Measurements from ENCODE around the gene RAPGEF4.

RAPGEF4 gene

GRCh38 chr2:172914341-172915008 lies 178.8 kb downstream of the RAPGEF4 start:
- Mint-ChIP-seq H3K36me3 (no peaks in the 10 kb centered on the region), H3K27ac (no peak overlapping the region), H3K27me3 (peaks cover 2 to 24% of the 10 kb centered on the region in 2 donors), H3K9me3 (no peaks in the 10 kb centered on the region), H3K4me1 (peaks cover 1 to 4% of the 10 kb centered on the region in 2 donors), H3K4me3 (no peak overlapping the region)
- ATAC-seq (replicated peaks) (no peak), DNase-seq (no peak)

GRCh38 chr2:172917716-172918115 lies 182.1 kb downstream of the RAPGEF4 start:
- Mint-ChIP-seq H3K4me1 (peaks cover 4 to 5% of the 10 kb centered on the region in 2 donors), H3K27ac (no peak overlapping the region), H3K9me3 (peaks cover 0 to 2% of the 10 kb centered on the region in 2 donors), H3K27me3 (peaks cover 7 to 35% of the 10 kb centered on the region in 2 donors), H3K36me3 (no peaks in the 10 kb centered on the region), H3K4me3 (no peak overlapping the region)
- no peak for DNase-seq
- no peak for ATAC-seq (replicated peaks)

GRCh38 chr2:172919732-172920131 lies 184.1 kb downstream of the RAPGEF4 start:
- DNase-seq (peak; percentile 8), ATAC-seq (replicated peaks) (peak; percentile 52 to 65)
- H3K9me3 Mint-ChIP-seq: peaks cover 3 to 6% of the 10 kb centered on the region in 2 donors
- H3K27ac Mint-ChIP-seq: no peak overlapping the region
- peaks cover 7 to 25% of the 10 kb centered on the region in 2 donors for H3K27me3 Mint-ChIP-seq
- no peaks in the 10 kb centered on the region for H3K36me3 Mint-ChIP-seq
- no peak overlapping the region for H3K4me3 Mint-ChIP-seq
- H3K4me1 Mint-ChIP-seq: peaks cover 9 to 18% of the 10 kb centered on the region in 2 donors

GRCh38 chr2:172921532-172922236 lies 186.0 kb downstream of the RAPGEF4 start:
- ATAC-seq (replicated peaks) (no peak), DNase-seq (no peak)
- Mint-ChIP-seq H3K4me3 (no peak overlapping the region), H3K9me3 (peaks cover 3 to 6% of the 10 kb centered on the region in 2 donors), H3K27me3 (peaks cover 22 to 26% of the 10 kb centered on the region in 2 donors), H3K36me3 (no peaks in the 10 kb centered on the region), H3K4me1 (peaks cover 9 to 23% of the 10 kb centered on the region in 2 donors), H3K27ac (no peak overlapping the region)

GRCh38 chr2:172922306-172922705 lies 186.7 kb downstream of the RAPGEF4 start:
- H3K27ac Mint-ChIP-seq: no peak overlapping the region
- no peak overlapping the region for H3K4me3 Mint-ChIP-seq
- peaks cover 23 to 26% of the 10 kb centered on the region in 2 donors for H3K27me3 Mint-ChIP-seq
- ATAC-seq (replicated peaks): no peak
- peaks cover 3 to 6% of the 10 kb centered on the region in 2 donors for H3K9me3 Mint-ChIP-seq
- no peak for DNase-seq
- H3K4me1 Mint-ChIP-seq: peaks cover 9 to 23% of the 10 kb centered on the region in 2 donors
- H3K36me3 Mint-ChIP-seq: no peaks in the 10 kb centered on the region

- Mint-ChIP-seq H3K4me3 (no peak overlapping the region), H3K4me1 (peaks cover 9 to 23% of the 10 kb centered on the region in 2 donors), H3K9me3 (peaks cover 3 to 6% of the 10 kb centered on the region in 2 donors), H3K27ac (peak overlapping the region; percentile 73), H3K36me3 (no peaks in the 10 kb centered on the region), H3K27me3 (peaks cover 23 to 26% of the 10 kb centered on the region in 2 donors)
- no peak for DNase-seq
- ATAC-seq (replicated peaks): no peak
These were observed 187.2 kb downstream of the RAPGEF4 start for GRCh38 chr2:172922815-172923214.

- Mint-ChIP-seq H3K4me1 (peaks cover 6 to 23% of the 10 kb centered on the region in 2 donors), H3K9me3 (peaks cover 3 to 6% of the 10 kb centered on the region in 2 donors), H3K4me3 (peak overlapping the region in 1 of 2 donors; percentile 25), H3K27ac (peak overlapping the region; percentile 43), H3K27me3 (peaks cover 23 to 24% of the 10 kb centered on the region in 2 donors), H3K36me3 (no peaks in the 10 kb centered on the region)
- DNase-seq (no peak), ATAC-seq (replicated peaks) (peak; percentile 61 to 65)
These were observed 188.5 kb downstream of the RAPGEF4 start for GRCh38 chr2:172924097-172924660.

- Mint-ChIP-seq H3K27ac (peak overlapping the region; percentile 16), H3K4me3 (no peak overlapping the region)
- DNase-seq: no peak
These were observed 190.0 kb downstream of the RAPGEF4 start for GRCh38 chr2:172925600-172925999.

GRCh38 chr2:172926785-172927640 lies 191.4 kb downstream of the RAPGEF4 start:
- no peak overlapping the region for H3K27ac Mint-ChIP-seq
- ATAC-seq (replicated peaks): no peak
- H3K36me3 Mint-ChIP-seq: no peaks in the 10 kb centered on the region
- peaks cover 3 to 4% of the 10 kb centered on the region in 2 donors for H3K9me3 Mint-ChIP-seq
- no peak for DNase-seq
- H3K4me1 Mint-ChIP-seq: peaks cover 6 to 18% of the 10 kb centered on the region in 2 donors
- H3K27me3 Mint-ChIP-seq: peaks cover 22 to 30% of the 10 kb centered on the region in 2 donors
- H3K4me3 Mint-ChIP-seq: no peak overlapping the region

More at GRCh38 chr2:172925600-172925999, 190.0 kb downstream of the RAPGEF4 start:
- H3K36me3 Mint-ChIP-seq: no peaks in the 10 kb centered on the region
- H3K27me3 Mint-ChIP-seq: peaks cover 18 to 29% of the 10 kb centered on the region in 2 donors
- H3K9me3 Mint-ChIP-seq: peaks cover 3 to 4% of the 10 kb centered on the region in 2 donors
- H3K4me1 Mint-ChIP-seq: peaks cover 6 to 18% of the 10 kb centered on the region in 2 donors
- no peak for ATAC-seq (replicated peaks)

GRCh38 chr2:172927641-172928357 lies 192.2 kb downstream of the RAPGEF4 start:
- Mint-ChIP-seq H3K36me3 (no peaks in the 10 kb centered on the region), H3K9me3 (peaks cover 3 to 4% of the 10 kb centered on the region in 2 donors), H3K4me3 (no peak overlapping the region), H3K4me1 (peaks cover 6 to 18% of the 10 kb centered on the region in 2 donors), H3K27me3 (peaks cover 23 to 30% of the 10 kb centered on the region in 2 donors), H3K27ac (no peak overlapping the region)
- no peak for DNase-seq
- ATAC-seq (replicated peaks): no peak

- H3K36me3 Mint-ChIP-seq: no peaks in the 10 kb centered on the region
- H3K27me3 Mint-ChIP-seq: peaks cover 28 to 30% of the 10 kb centered on the region in 2 donors
- H3K27ac Mint-ChIP-seq: no peak overlapping the region
- DNase-seq (no peak), ATAC-seq (replicated peaks) (no peak)
- peaks cover 3% of the 10 kb centered on the region in 2 donors for H3K9me3 Mint-ChIP-seq
- peaks cover 3 to 10% of the 10 kb centered on the region in 2 donors for H3K4me1 Mint-ChIP-seq
- H3K4me3 Mint-ChIP-seq: no peak overlapping the region
These were observed 193.1 kb downstream of the RAPGEF4 start for GRCh38 chr2:172928756-172929155.

GRCh38 chr2:172929644-172930043 lies 194.0 kb downstream of the RAPGEF4 start:
- ATAC-seq (replicated peaks) (no peak), DNase-seq (no peak)
- Mint-ChIP-seq H3K27ac (no peak overlapping the region), H3K4me3 (no peak overlapping the region), H3K36me3 (no peaks in the 10 kb centered on the region), H3K27me3 (peaks cover 30 to 32% of the 10 kb centered on the region in 2 donors), H3K4me1 (peaks cover 0 to 5% of the 10 kb centered on the region in 2 donors), H3K9me3 (no peaks in the 10 kb centered on the region)

GRCh38 chr2:172930871-172931255 lies 195.2 kb downstream of the RAPGEF4 start:
- Mint-ChIP-seq H3K36me3 (no peaks in the 10 kb centered on the region), H3K4me1 (no peaks in the 10 kb centered on the region), H3K27me3 (peaks cover 24 to 27% of the 10 kb centered on the region in 2 donors), H3K9me3 (no peaks in the 10 kb centered on the region), H3K4me3 (no peak overlapping the region), H3K27ac (no peak overlapping the region)
- no peak for DNase-seq
- ATAC-seq (replicated peaks): no peak

Data from stimulated activated naive B cell treated with anti-CD40 and anti-IgM and Interleukin-4, amounts not matched to agents 10 μg/mL and 1 μg/mL and 100 μg/mL, for 72 hours (primary cell).